ENCODE data around the gene TUFM. TPM values are rescaled to one million over a fixed set of nuclear protein-coding genes. Genes with fewer than 3 reads are reported as not detected.
A peak's percentile ranks its signal among the peaks of the same experiment; 100 is the strongest.
"Not testable (repeated sequence)": the region's sequence is repeated elsewhere in the genome, so short reads cannot be mapped to it uniquely, and the experiment has no call there.

Gene TUFM
- total RNA-seq, 1 experiment from 2014 or later, result 361 TPM

DNA sequence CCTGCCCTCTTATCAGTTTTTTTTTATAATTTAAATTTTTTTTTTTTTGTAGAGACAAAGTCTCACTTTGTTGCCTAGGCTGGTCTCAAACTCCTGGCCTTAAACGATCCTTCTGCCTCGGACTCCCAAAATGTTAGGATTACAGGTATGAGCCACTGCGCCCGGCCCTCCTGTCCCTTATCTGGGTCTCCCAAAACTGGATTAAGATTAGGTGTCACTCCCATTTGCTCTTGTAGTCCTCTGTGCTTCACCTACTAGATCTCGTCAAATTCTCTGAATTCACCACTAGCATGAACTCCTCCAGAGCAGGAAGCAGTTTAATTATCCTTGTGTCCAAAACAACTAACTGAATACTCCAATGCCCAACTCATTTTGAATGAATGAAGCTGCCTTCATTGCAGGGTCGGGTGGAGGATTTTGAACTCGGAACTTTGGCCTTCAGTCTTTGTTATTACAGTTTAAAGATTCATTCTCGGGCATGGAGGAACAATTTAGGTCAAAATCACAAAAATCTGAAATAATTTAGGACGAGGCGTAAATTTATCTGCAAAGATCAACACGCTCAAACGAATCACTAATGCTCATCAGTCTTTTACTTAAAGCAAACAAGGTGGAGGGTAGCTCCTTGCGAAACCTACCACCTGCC is 24.2 kb downstream of the TUFM start:
- Histone ChIP-seq H3K9me3 (ENCODE audit: control insufficient read depth in 1 of 2, insufficient read depth in 1 of 2, low read depth in 1 of 2, low read length in 2 of 2) (no peaks in the 10 kb centered on the region), H3K4me2 (ENCODE audit: low read length) (peak overlapping the region; percentile 73), H3K4me3 (replicated peaks in 1 of 2; ENCODE audit: low read depth in 1 of 2, low read length in 2 of 2) (peak overlapping the region; percentile 66 to 72), H4K20me1 (ENCODE audit: insufficient read depth) (peaks cover 5% of the 10 kb centered on the region; the same call in 1 of the 2 replicates), H3K9ac (ENCODE audit: low read length) (peak overlapping the region; percentile 100), H3K4me1 (ENCODE audit: control insufficient read depth in 1 of 2, insufficient read depth in 2 of 2, low read length in 2 of 2) (peaks cover 5 to 22% of the 10 kb centered on the region in 2 experiments; a peak in 3 of 4 replicates), H3K36me3 (ENCODE audit: control insufficient read depth in 1 of 2, insufficient read depth in 2 of 2, low read length in 2 of 2) (peaks cover 19 to 21% of the 10 kb centered on the region in 2 experiments), H3K27ac (ENCODE audit: low read depth, low read length) (peak overlapping the region; percentile 100), H3K79me2 (ENCODE audit: insufficient read depth, low read length) (peaks cover 46% of the 10 kb centered on the region), H3K27me3 (ENCODE audit: insufficient read depth, low read length) (no peaks in the 10 kb centered on the region), H3K9me2 (ENCODE audit: insufficient read depth) (no peaks in the 10 kb centered on the region), H2AFZ (ENCODE audit: low read depth, low read length, poor library complexity, severe bottlenecking) (no peak overlapping the region)
- intact Hi-C loops (cut with micrococcal nuclease), result no loop called here
- RAD21 ChIA-PET (ENCODE audit: low non-redundant PET in 1 of 2, low total read pairs in 2 of 2, uncharacterized antibody in 2 of 2, unreplicated experiment in 2 of 2), result interaction anchor here in 1 of 2 experiments (0.6 kb wide), 1 partner anchor 10 kb away, joined by 3 read pairs; no protein-coding TSS in a partner anchor
- CTCF ChIA-PET, result interaction anchor here (0.6 to 1.0 kb wide), 2 partner anchors 121 to 123 kb away, joined by 3 to 4 read pairs; no protein-coding TSS in a partner anchor
- BruUV-seq (replicated peaks), result TSS peak; percentile 82
- POLR2A ChIA-PET, result interaction anchor here (0.7 to 3.3 kb wide), 6 partner anchors 9 to 212 kb away, joined by 3 to 20 read pairs (median 4); partner anchors contain the start of genes NFATC2IP, SH2B1, SULT1A1 and TUFM
- ATAC-seq (no peak), DNase-seq (ENCODE audit: low read depth, low spot score) (no peak)
- TF ChIP-seq CEBPB (IDR thresholded peaks at IDR 0.05; ENCODE audit: low read depth) (0 out of 2 replicates have a peak, but pooled peaks have one; percentile 35), SRF (IDR thresholded peaks at IDR 0.05; ENCODE audit: low read depth) (no peak)

DNA sequence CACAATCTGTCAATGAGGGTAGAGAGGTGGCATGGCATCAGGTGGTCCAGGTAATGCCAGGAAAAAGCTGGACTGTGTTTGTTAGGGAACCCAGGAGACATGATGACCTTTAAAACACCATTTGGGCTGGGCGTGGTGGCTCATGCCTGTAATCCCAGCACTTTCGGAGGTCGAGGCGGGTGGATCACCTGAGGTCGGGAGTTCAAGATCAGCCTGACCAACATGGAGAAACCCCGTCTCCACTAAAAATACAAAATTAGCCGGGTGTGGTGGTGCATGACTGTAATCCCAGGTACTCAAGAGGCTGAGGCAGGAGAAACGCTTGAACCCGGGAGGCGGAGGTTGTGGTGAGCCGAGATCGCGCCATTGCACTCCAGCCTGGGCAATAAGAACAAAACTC is 25.6 kb downstream of the TUFM start:
- ATAC-seq; POLR2A ChIA-PET; H2AFZ ChIP-seq (ENCODE audit: low read depth, low read length, poor library complexity, severe bottlenecking); H3K27me3 ChIP-seq (ENCODE audit: insufficient read depth, low read length); H3K9me3 ChIP-seq (ENCODE audit: control insufficient read depth in 1 of 2, insufficient read depth in 1 of 2, low read depth in 1 of 2, low read length in 2 of 2); RAD21 ChIA-PET (ENCODE audit: low non-redundant PET in 1 of 2, low total read pairs in 2 of 2, uncharacterized antibody in 2 of 2, unreplicated experiment in 2 of 2); H3K4me3 ChIP-seq (replicated peaks in 1 of 2; ENCODE audit: low read depth in 1 of 2, low read length in 2 of 2); H3K9ac ChIP-seq (ENCODE audit: low read length); intact Hi-C loops (cut with micrococcal nuclease); H3K27ac ChIP-seq (ENCODE audit: low read depth, low read length); H4K20me1 ChIP-seq (ENCODE audit: insufficient read depth); DNase-seq (ENCODE audit: low read depth, low spot score); H3K9me2 ChIP-seq (ENCODE audit: insufficient read depth); BruUV-seq (replicated peaks); H3K36me3 ChIP-seq (ENCODE audit: control insufficient read depth in 1 of 2, insufficient read depth in 2 of 2, low read length in 2 of 2); H3K4me2 ChIP-seq (ENCODE audit: low read length): not testable (repeated sequence)
- H3K4me1 ChIP-seq (ENCODE audit: control insufficient read depth in 1 of 2, insufficient read depth in 2 of 2, low read length in 2 of 2), result peaks cover 5 to 22% of the 10 kb centered on the region in 2 experiments; a peak in 3 of 4 replicates
- peaks cover 32% of the 10 kb centered on the region for H3K79me2 ChIP-seq (ENCODE audit: insufficient read depth, low read length)
- CTCF ChIA-PET, result interaction anchor here (1.1 kb wide), 1 partner anchor 125 kb away, joined by 3 read pairs; no protein-coding TSS in a partner anchor

Data from HCT116 (cell line).